ENCODE results near the gene CAMSAP3.

Gene CAMSAP3

GRCh38 chr19:7650148-7650547 is 54.5 kb downstream of the CAMSAP3 start:
- H3K4me3 Mint-ChIP-seq = no peak overlapping the region
- H3K4me1 Mint-ChIP-seq (ENCODE audit: low read depth) = peaks cover 40% of the 10 kb centered on the region
- intact Hi-C loops (cut with micrococcal nuclease) = no loop called here
- peaks cover 32% of the 10 kb centered on the region for H3K36me3 Mint-ChIP-seq (ENCODE audit: low read depth)
- no peaks in the 10 kb centered on the region for H3K9me3 Mint-ChIP-seq
- no peaks in the 10 kb centered on the region for H3K27me3 Mint-ChIP-seq
- no peak overlapping the region for H3K27ac Mint-ChIP-seq

GRCh38 chr19:7652061-7652641 is 56.5 kb downstream of the CAMSAP3 start:
- Mint-ChIP-seq H3K4me3 (peak overlapping the region; percentile 55), H3K27ac (peak overlapping the region; percentile 75), H3K4me1 (ENCODE audit: low read depth) (peaks cover 42% of the 10 kb centered on the region), H3K9me3 (no peaks in the 10 kb centered on the region), H3K36me3 (ENCODE audit: low read depth) (peaks cover 12% of the 10 kb centered on the region), H3K27me3 (peaks cover 2% of the 10 kb centered on the region)
- intact Hi-C loops (cut with micrococcal nuclease) = loop anchor here (1.0 kb wide), 1 partner anchor 28 kb away; the partner anchor contains the start of gene TRAPPC5

- Mint-ChIP-seq H3K9me3 (no peaks in the 10 kb centered on the region), H3K4me1 (ENCODE audit: low read depth) (peaks cover 47% of the 10 kb centered on the region), H3K27me3 (peaks cover 2% of the 10 kb centered on the region), H3K36me3 (ENCODE audit: low read depth) (no peaks in the 10 kb centered on the region), H3K27ac (no peak overlapping the region), H3K4me3 (no peak overlapping the region)
- intact Hi-C loops (cut with micrococcal nuclease) = no loop called here
Observed at GRCh38 chr19:7654401-7654800, 58.7 kb downstream of the CAMSAP3 start.

GRCh38 chr19:7655581-7655980 is 59.9 kb downstream of the CAMSAP3 start:
- Mint-ChIP-seq H3K4me1 (ENCODE audit: low read depth) (peaks cover 47% of the 10 kb centered on the region), H3K36me3 (ENCODE audit: low read depth) (no peaks in the 10 kb centered on the region), H3K4me3 (no peak overlapping the region), H3K27ac (peak overlapping the region; percentile 81), H3K27me3 (peaks cover 2% of the 10 kb centered on the region), H3K9me3 (no peaks in the 10 kb centered on the region)
- intact Hi-C loops (cut with micrococcal nuclease) = no loop called here

GRCh38 chr19:7657131-7657751 is 61.6 kb downstream of the CAMSAP3 start:
- peaks cover 55% of the 10 kb centered on the region for H3K4me1 Mint-ChIP-seq (ENCODE audit: low read depth)
- H3K36me3 Mint-ChIP-seq (ENCODE audit: low read depth) = no peaks in the 10 kb centered on the region
- H3K27me3 Mint-ChIP-seq = peaks cover 2% of the 10 kb centered on the region
- peak overlapping the region; percentile 30 for H3K4me3 Mint-ChIP-seq
- intact Hi-C loops (cut with micrococcal nuclease) = no loop called here
- peak overlapping the region; percentile 81 for H3K27ac Mint-ChIP-seq
- no peaks in the 10 kb centered on the region for H3K9me3 Mint-ChIP-seq

- Mint-ChIP-seq H3K27ac (no peak overlapping the region), H3K36me3 (ENCODE audit: low read depth) (no peaks in the 10 kb centered on the region), H3K9me3 (no peaks in the 10 kb centered on the region), H3K27me3 (peaks cover 2% of the 10 kb centered on the region), H3K4me1 (ENCODE audit: low read depth) (peaks cover 45% of the 10 kb centered on the region), H3K4me3 (no peak overlapping the region)
- intact Hi-C loops (cut with micrococcal nuclease) = no loop called here
Observed at GRCh38 chr19:7658219-7658686, 62.6 kb downstream of the CAMSAP3 start.

GRCh38 chr19:7661744-7662538 is 66.3 kb downstream of the CAMSAP3 start:
- H3K27ac Mint-ChIP-seq = no peak overlapping the region

GRCh38 chr19:7662657-7663056 is 67.0 kb downstream of the CAMSAP3 start:
- Mint-ChIP-seq H3K27me3 (no peaks in the 10 kb centered on the region), H3K9me3 (no peaks in the 10 kb centered on the region), H3K4me1 (ENCODE audit: low read depth) (peaks cover 17% of the 10 kb centered on the region), H3K4me3 (no peak overlapping the region), H3K36me3 (ENCODE audit: low read depth) (no peaks in the 10 kb centered on the region), H3K27ac (no peak overlapping the region)
- intact Hi-C loops (cut with micrococcal nuclease) = no loop called here

More at GRCh38 chr19:7661744-7662538, 66.3 kb downstream of the CAMSAP3 start:
- no peaks in the 10 kb centered on the region for H3K27me3 Mint-ChIP-seq
- peaks cover 24% of the 10 kb centered on the region for H3K4me1 Mint-ChIP-seq (ENCODE audit: low read depth)
- intact Hi-C loops (cut with micrococcal nuclease) = no loop called here
- H3K36me3 Mint-ChIP-seq (ENCODE audit: low read depth) = no peaks in the 10 kb centered on the region
- no peak overlapping the region for H3K4me3 Mint-ChIP-seq
- no peaks in the 10 kb centered on the region for H3K9me3 Mint-ChIP-seq

- intact Hi-C loops (cut with micrococcal nuclease) = no loop called here
- H3K4me1 Mint-ChIP-seq (ENCODE audit: low read depth) = peaks cover 13% of the 10 kb centered on the region
- H3K9me3 Mint-ChIP-seq = no peaks in the 10 kb centered on the region
- H3K27ac Mint-ChIP-seq = no peak overlapping the region
- H3K36me3 Mint-ChIP-seq (ENCODE audit: low read depth) = no peaks in the 10 kb centered on the region
- peaks cover 1% of the 10 kb centered on the region for H3K27me3 Mint-ChIP-seq
- H3K4me3 Mint-ChIP-seq = no peak overlapping the region
Observed at GRCh38 chr19:7663706-7664105, 68.0 kb downstream of the CAMSAP3 start.

- no peak overlapping the region for H3K4me3 Mint-ChIP-seq
- no peaks in the 10 kb centered on the region for H3K36me3 Mint-ChIP-seq (ENCODE audit: low read depth)
- intact Hi-C loops (cut with micrococcal nuclease) = no loop called here
- peaks cover 8% of the 10 kb centered on the region for H3K27me3 Mint-ChIP-seq
- peaks cover 27% of the 10 kb centered on the region for H3K4me1 Mint-ChIP-seq (ENCODE audit: low read depth)
- H3K9me3 Mint-ChIP-seq = no peaks in the 10 kb centered on the region
- H3K27ac Mint-ChIP-seq = no peak overlapping the region
Observed at GRCh38 chr19:7665076-7665475, 69.4 kb downstream of the CAMSAP3 start.

All from dendritic cell treated with granulocyte-macrophage colony-stimulating factor and Interleukin-4, amounts not matched to agents 40 ng/mL and 50 ng/mL, for 4 days (primary cell).